Liver (tissue), 3 donors: Measurements from ENCODE around the gene UBE2F.

Source experiments
- ATF3 ChIP-seq: IDR thresholded peaks from 2 replicates; pipeline ENCODE4 v1.6.1; 2016; ENCODE audit warnings: antibody characterized with exemption
- CTCF ChIP-seq: fragments of 150-350 bp; IDR thresholded peaks from 2 replicates; pipeline ENCODE4 v1.5.1; 2017; ENCODE audit warnings: improper control_type of control experiment, low read depth, low read length; ENCODE audit not compliant: missing input control
- EGR1 ChIP-seq, 2 donors: IDR thresholded peaks; 2 replicates each; pipeline ENCODE4 v1.6.1; 2016 to 2018; ENCODE audit warnings: antibody characterized with exemption in 2 of 2, low read depth in 2 of 2
- HNF4A ChIP-seq, 2 donors: conservative IDR thresholded peaks; 2 replicates each; pipeline ENCODE4 v1.6.1; 2016; ENCODE audit warnings: antibody characterized with exemption in 2 of 2, mild to moderate bottlenecking in 2 of 2
- HNF4G ChIP-seq: IDR thresholded peaks from 2 replicates; pipeline ENCODE4 v1.6.1; 2016; ENCODE audit warnings: antibody characterized with exemption
- JUND ChIP-seq, 2 donors: IDR thresholded peaks; 2 replicates each; pipeline ENCODE4 v1.6.1; 2016; ENCODE audit warnings: antibody characterized with exemption in 2 of 2
- MAX ChIP-seq: IDR thresholded peaks from 2 replicates; pipeline ENCODE4 v1.6.1; 2016; ENCODE audit warnings: antibody characterized with exemption
- RAD21 ChIP-seq, 2 donors: IDR thresholded peaks; 2 replicates each; pipeline ENCODE4 v1.6.1; 2016; ENCODE audit warnings: antibody characterized with exemption in 2 of 2, mild to moderate bottlenecking in 2 of 2
- REST ChIP-seq: IDR thresholded peaks from 2 replicates; pipeline ENCODE4 v1.6.1; 2016; ENCODE audit warnings: antibody characterized with exemption, mild to moderate bottlenecking
- SP1 ChIP-seq: IDR thresholded peaks from 2 replicates; pipeline ENCODE4 v1.6.1; 2018; ENCODE audit warnings: antibody characterized with exemption, mild to moderate bottlenecking
- TAF1 ChIP-seq: conservative IDR thresholded peaks from 2 replicates; pipeline ENCODE4 v1.6.1; 2016; ENCODE audit warnings: antibody characterized with exemption, mild to moderate bottlenecking
- ZBTB33 ChIP-seq: IDR thresholded peaks from 2 replicates; pipeline ENCODE4 v1.6.1; 2016; ENCODE audit warnings: antibody characterized with exemption
- donor health status: healthy.
- donor health status: healthy.

GRCh38 chr2:237922641-237923361, 44.0 kb upstream of the UBE2F start:
- TF ChIP-seq TAF1 (no peak), REST (no peak), ATF3 (no peak), CTCF (no peak), SP1 (no peak), RAD21 (IDR thresholded peaks at IDR 0.05) (no peak), HNF4G (no peak), EGR1 (IDR thresholded peaks at IDR 0.05; ENCODE audit: low read depth in 2 of 2) (no peak), ZBTB33 (no peak), MAX (no peak), HNF4A (conservative IDR thresholded peaks at IDR 0.05) (no peak), JUND (IDR thresholded peaks at IDR 0.05) (no peak)
